Neural progenitor cell (in vitro differentiated cells): ENCODE measurements around the gene SERPINA10. TPM values are rescaled to one million over a fixed set of nuclear protein-coding genes. Genes with fewer than 3 reads are reported as not detected.
A peak's percentile ranks its signal among the peaks of the same experiment; 100 is the strongest.

ENCODE experiments used
- DNase-seq: peaks from one replicate; pipeline ENCODE4 v3.0.0-alpha.2; 2016; ENCODE audit warnings: low spot score
- H2AFZ ChIP-seq: fragments of 200-600 bp; sonication (generic); replicated peaks from 2 replicates; pipeline ENCODE4 v1.6.1; 2016; ENCODE audit warnings: antibody characterized with exemption
- H3F3A ChIP-seq: fragments of 200-600 bp; sonication (generic); 2 replicates; pipeline ENCODE4 v1.6.1; 2016; ENCODE audit warnings: antibody characterized with exemption, low read depth
- H3K27ac ChIP-seq: fragments of 200-600 bp; sonication (generic); 2 replicates; pipeline ENCODE4 v1.5.1; 2016; ENCODE audit warnings: mild to moderate bottlenecking
- H3K27me3 ChIP-seq: fragments of 200-600 bp; sonication (generic); 2 replicates; pipeline ENCODE4 v1.6.1; 2016; ENCODE audit warnings: mild to moderate bottlenecking, moderate library complexity
- H3K36me3 ChIP-seq: fragments of 200-600 bp; sonication (generic); 2 replicates; pipeline ENCODE4 v1.5.1; 2016
- H3K4me1 ChIP-seq: fragments of 200-600 bp; sonication (generic); 2 replicates; pipeline ENCODE4 v1.6.1; 2016; ENCODE audit warnings: mixed run types
- H3K4me2 ChIP-seq: fragments of 200-600 bp; sonication (generic); 2 replicates; pipeline ENCODE4 v1.6.1; 2016
- H3K4me3 ChIP-seq: fragments of 200-600 bp; sonication (generic); 2 replicates; pipeline ENCODE4 v1.5.1; 2016
- H3K79me2 ChIP-seq: fragments of 200-600 bp; sonication (generic); 2 replicates; pipeline ENCODE4 v1.6.1; 2016; ENCODE audit warnings: low read depth
- H3K9ac ChIP-seq: fragments of 200-600 bp; sonication (generic); 2 replicates; pipeline ENCODE4 v1.6.1; 2016
- H3K9me3 ChIP-seq: fragments of 200-600 bp; sonication (generic); 2 replicates; pipeline ENCODE4 v1.5.1; 2016; ENCODE audit warnings: low read depth
- H4K20me1 ChIP-seq: fragments of 200-600 bp; sonication (generic); 2 replicates; pipeline ENCODE4 v1.6.1; 2016; ENCODE audit warnings: low read depth
- H3K27ac Mint-ChIP-seq: 3 replicates; pipeline ENCODE4 v1.8.0; 2021; ENCODE audit warnings: mixed read lengths
- H3K27me3 Mint-ChIP-seq: 2 replicates; pipeline ENCODE4 v1.8.0; 2022; ENCODE audit warnings: low read depth, mild to moderate bottlenecking, inconsistent platforms, moderate library complexity, mixed read lengths; ENCODE audit not compliant: insufficient read depth
- H3K36me3 Mint-ChIP-seq: 3 replicates; pipeline ENCODE4 v1.8.0; 2021; ENCODE audit warnings: mixed read lengths
- H3K4me1 Mint-ChIP-seq: 3 replicates; pipeline ENCODE4 v1.8.0; 2021; ENCODE audit warnings: mixed read lengths
- H3K4me3 Mint-ChIP-seq: 3 replicates; pipeline ENCODE4 v1.8.0; 2021; ENCODE audit warnings: mild to moderate bottlenecking, moderate library complexity, mixed read lengths
- H3K9me3 Mint-ChIP-seq: 3 replicates; pipeline ENCODE4 v1.8.0; 2020; ENCODE audit warnings: mixed read lengths
- CTCF ChIP-seq: fragments of 200-600 bp; sonication (generic); IDR thresholded peaks from 2 replicates; pipeline ENCODE4 v1.5.1; 2017; ENCODE audit warnings: antibody characterized with exemption, mild to moderate bottlenecking
- EZH2 ChIP-seq: fragments of 200-600 bp; sonication (generic); IDR thresholded peaks from 2 replicates; pipeline ENCODE4 v1.6.1; 2017; ENCODE audit warnings: antibody characterized with exemption, mild to moderate bottlenecking, moderate library complexity
- EZH2phosphoT487 ChIP-seq: fragments of 200-600 bp; sonication (generic); IDR thresholded peaks from 2 replicates; pipeline ENCODE4 v1.6.1; 2017; ENCODE audit warnings: antibody characterized with exemption
- total RNA-seq: library from RNA; depleted of rRNA; stranded (reverse); fragments of >200 nt; gene quantifications from 2 replicates; pipeline ENCODE4 v1.2.3, GENCODE V29; 2015; ENCODE audit warnings: low replicate concordance

The SERPINA10 gene
- total RNA-seq, 1 donor from 2014 or later = not detected

GRCh38 chr14:94317259-94317658 is 24.2 kb upstream of the SERPINA10 start:
- Histone ChIP-seq H3F3A (no peaks in the 10 kb centered on the region), H2AFZ (peak overlapping the region; percentile 13), H3K4me2 (no peak overlapping the region), H3K79me2 (no peaks in the 10 kb centered on the region), H3K4me1 (peaks cover 10% of the 10 kb centered on the region), H3K36me3 (no peaks in the 10 kb centered on the region), H3K27ac (no peak overlapping the region), H3K9ac (no peak overlapping the region), H3K4me3 (no peak overlapping the region), H3K27me3 (no peaks in the 10 kb centered on the region), H4K20me1 (no peaks in the 10 kb centered on the region), H3K9me3 (peaks cover 7% of the 10 kb centered on the region)
- DNase-seq = peak; percentile 18
- H3K4me1 Mint-ChIP-seq = no peaks in the 10 kb centered on the region
- peaks cover 9% of the 10 kb centered on the region for H3K27me3 Mint-ChIP-seq
- H3K36me3 Mint-ChIP-seq = no peaks in the 10 kb centered on the region
- no peak for TF ChIP-seq EZH2phosphoT487
- no peak for TF ChIP-seq CTCF
- no peak for TF ChIP-seq EZH2
- peaks cover 3% of the 10 kb centered on the region for H3K9me3 Mint-ChIP-seq
- no peak overlapping the region for H3K27ac Mint-ChIP-seq
- H3K4me3 Mint-ChIP-seq = no peak overlapping the region

- no peak overlapping the region for H3K27ac Mint-ChIP-seq
- Histone ChIP-seq H3K36me3 (no peaks in the 10 kb centered on the region), H3K9me3 (peaks cover 7% of the 10 kb centered on the region), H3K27me3 (no peaks in the 10 kb centered on the region), H3K4me2 (no peak overlapping the region), H3K79me2 (no peaks in the 10 kb centered on the region), H3K4me1 (peaks cover 10% of the 10 kb centered on the region), H3K27ac (no peak overlapping the region), H4K20me1 (no peaks in the 10 kb centered on the region), H3K4me3 (no peak overlapping the region), H3K9ac (no peak overlapping the region), H2AFZ (no peak overlapping the region), H3F3A (no peaks in the 10 kb centered on the region)
- H3K4me3 Mint-ChIP-seq = no peak overlapping the region
- peaks cover 9% of the 10 kb centered on the region for H3K27me3 Mint-ChIP-seq
- H3K9me3 Mint-ChIP-seq = peaks cover 3% of the 10 kb centered on the region
- TF ChIP-seq CTCF (no peak), EZH2 (no peak), EZH2phosphoT487 (no peak)
- H3K4me1 Mint-ChIP-seq = no peaks in the 10 kb centered on the region
- no peak for DNase-seq
- H3K36me3 Mint-ChIP-seq = no peaks in the 10 kb centered on the region
These were observed 23.6 kb upstream of the SERPINA10 start for GRCh38 chr14:94316692-94317091.

GRCh38 chr14:94314890-94315289 is 21.8 kb upstream of the SERPINA10 start:
- Histone ChIP-seq H3K9me3 (peaks cover 7% of the 10 kb centered on the region), H4K20me1 (no peaks in the 10 kb centered on the region), H3K36me3 (no peaks in the 10 kb centered on the region), H3K4me1 (peaks cover 10% of the 10 kb centered on the region), H3K9ac (no peak overlapping the region), H3K4me3 (no peak overlapping the region), H3K4me2 (no peak overlapping the region), H3F3A (no peaks in the 10 kb centered on the region), H3K27ac (no peak overlapping the region), H2AFZ (no peak overlapping the region), H3K79me2 (no peaks in the 10 kb centered on the region), H3K27me3 (no peaks in the 10 kb centered on the region)
- no peak overlapping the region for H3K4me3 Mint-ChIP-seq
- H3K9me3 Mint-ChIP-seq = peaks cover 3% of the 10 kb centered on the region
- H3K36me3 Mint-ChIP-seq = no peaks in the 10 kb centered on the region
- H3K27ac Mint-ChIP-seq = no peak overlapping the region
- H3K4me1 Mint-ChIP-seq = no peaks in the 10 kb centered on the region
- peaks cover 9% of the 10 kb centered on the region for H3K27me3 Mint-ChIP-seq
- DNase-seq = no peak
- no peak for TF ChIP-seq CTCF
- TF ChIP-seq EZH2 = no peak
- no peak for TF ChIP-seq EZH2phosphoT487
